G401.6 (cell line): ENCODE measurements around the gene PLPP2.

ENCODE experiments used
- FAIRE-seq: peaks from 2 replicates; lab custom pipeline; 2012; peaks lifted over from hg19 to GRCh38; lab: Jason Lieb, UNC

Gene PLPP2

DNA sequence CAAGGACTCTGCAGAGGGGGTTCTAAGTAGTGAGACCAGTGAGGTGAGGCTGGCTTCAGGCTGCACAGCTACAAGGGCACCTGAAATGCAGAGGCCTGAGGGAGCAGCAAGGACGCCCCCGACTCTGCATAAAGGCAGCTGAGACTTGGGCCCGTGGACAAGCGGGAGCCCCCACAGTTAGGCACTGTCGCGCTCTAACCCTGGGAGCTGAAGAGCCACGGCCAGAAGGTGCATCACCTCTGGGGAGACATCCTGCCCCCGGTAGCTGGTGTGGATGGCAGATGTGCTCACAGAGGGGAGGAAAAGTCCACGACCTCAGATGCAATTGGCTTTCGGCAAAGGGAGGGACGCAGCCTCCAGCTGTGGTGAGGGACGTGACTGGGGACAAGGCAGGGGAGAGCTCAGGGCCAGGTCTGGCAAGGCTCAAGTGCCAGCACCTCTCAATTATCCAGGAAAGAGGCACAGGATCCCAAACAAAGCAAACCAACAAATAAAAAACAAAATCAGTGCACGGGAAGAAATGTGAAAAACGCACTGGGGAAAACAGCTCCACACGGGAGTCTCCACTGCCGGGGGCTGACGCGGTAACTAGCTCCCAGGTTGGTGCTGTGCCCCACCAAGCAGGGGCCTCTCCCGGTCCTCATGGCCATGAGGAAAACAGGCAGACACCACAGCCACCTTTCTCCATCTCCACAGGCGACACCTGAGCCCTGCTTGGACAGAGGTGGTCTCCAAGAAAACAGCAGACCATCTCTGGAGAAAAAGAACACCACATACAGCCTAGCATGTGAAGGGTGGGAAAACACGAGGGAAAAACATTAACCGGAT lies 23.0 kb upstream of the PLPP2 start:
- FAIRE-seq, result no peak

DNA sequence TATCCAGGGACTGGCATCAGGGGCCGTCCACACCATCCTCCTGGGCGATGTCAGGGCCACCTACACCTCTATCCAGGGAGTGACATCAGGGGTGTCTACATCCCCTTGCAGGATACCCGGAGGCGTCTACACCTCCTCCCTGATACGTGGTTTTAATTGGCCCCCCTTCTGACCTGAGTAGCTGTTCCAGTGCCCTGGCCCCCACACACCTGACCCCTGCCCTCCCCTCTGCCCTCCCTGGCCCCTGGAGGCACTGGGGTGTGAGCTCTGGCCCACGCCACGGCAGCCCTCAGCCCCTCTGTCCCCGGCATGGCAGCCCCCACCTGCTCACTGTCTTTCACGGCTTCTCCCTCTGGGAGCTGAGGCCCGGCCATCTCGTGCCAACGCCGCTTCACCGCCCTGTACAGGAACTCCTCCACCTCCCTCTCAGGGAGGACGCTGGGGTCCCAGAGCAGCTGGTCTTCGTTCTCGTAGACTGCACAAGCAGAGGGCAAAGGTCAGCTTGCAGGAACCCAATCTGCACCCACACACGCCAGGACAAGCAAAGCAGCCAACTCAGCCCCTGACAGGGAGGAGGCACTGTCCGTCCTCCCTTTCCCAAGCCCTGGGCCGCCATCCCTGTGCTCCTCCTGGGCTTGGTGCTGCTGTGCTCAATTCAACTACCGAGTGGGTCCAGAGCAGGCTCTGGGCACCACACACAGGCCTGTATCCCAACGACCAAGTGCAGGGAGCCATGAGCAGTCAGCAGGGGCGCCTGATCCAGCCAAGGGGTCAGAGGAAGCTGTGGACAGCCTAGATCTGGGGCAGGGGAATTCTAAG lies 22.2 kb upstream of the PLPP2 start:
- no peak for FAIRE-seq

DNA sequence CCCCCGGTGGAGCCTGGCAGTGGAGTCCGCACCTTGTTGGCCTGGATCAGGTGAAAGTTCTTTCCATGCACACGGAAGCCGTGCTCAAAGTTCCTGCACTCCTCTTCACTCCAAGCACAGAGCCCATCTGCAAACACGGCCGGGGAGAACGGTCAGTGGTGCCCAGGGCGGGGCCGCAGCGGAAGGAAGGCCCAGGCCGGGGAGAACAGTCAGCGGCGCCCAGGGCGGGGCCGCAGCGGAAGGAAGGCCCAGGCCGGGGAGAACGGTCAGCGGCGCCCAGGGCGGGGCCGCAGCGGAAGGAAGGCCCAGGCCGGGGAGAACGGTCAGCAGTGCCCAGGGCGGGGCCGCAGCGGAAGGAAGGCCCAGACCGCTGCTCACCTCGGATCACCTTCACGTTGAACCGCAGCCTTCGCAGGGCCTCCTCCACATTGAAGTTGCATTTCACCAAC lies 20.6 kb upstream of the PLPP2 start:
- FAIRE-seq, result no peak

DNA sequence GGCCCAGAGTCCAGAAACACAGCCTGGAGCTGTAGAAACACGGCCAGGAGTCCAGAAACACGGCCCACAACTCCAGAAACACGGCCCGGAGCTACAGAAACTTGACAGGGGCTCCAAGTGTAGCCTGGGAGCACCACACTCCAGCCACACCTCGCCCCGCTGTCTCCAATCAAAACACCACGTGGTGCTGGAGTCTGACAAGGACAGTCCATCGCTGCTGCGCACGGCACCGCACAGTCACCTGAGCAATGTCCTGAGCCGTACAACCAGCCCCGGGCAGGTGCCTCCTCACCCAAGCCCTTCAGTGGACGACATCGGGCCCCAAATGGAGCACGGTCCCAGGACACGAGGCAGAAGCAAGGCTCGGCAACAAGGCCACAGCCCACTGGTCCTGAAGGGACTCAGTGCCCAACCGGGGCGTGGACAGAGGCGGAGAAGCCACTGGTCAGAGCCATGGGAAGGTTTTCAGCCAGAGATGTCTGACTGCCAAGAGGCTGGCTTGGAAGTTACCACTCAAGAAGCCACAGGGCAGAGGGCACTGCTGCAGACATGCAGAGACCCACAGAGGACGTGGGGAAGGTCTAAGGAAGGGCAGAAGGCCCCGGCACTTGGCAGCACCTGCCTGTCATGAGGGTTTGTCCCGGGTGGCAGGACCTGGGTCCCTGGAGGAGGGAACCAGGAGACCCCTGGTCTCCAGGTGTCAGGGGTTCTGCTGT lies 19.7 kb upstream of the PLPP2 start:
- no peak for FAIRE-seq

DNA sequence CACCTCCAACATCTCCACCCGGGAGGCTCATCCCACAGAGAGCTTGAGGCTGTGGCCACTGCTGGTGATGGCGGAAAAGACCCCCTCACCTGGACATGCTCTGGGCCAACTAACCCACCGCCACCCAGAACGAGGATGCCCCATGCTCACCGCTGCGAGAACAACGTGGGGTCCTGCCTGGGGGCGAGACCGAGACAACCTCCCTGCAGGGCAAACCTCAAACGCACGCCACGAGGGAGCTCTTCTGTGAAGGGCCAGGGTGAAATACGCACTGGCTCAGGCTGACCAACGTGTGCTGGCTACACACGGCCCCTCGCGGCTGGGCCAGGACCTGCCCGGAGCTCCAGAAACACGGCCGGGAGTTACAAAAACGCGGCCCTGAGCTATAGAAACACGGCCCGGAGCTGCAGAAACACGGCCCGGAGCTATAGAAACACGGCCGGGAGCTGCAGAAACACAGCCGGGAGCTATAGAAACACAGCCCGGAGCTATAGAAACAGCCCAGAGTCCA lies 19.0 kb upstream of the PLPP2 start:
- no peak for FAIRE-seq

DNA sequence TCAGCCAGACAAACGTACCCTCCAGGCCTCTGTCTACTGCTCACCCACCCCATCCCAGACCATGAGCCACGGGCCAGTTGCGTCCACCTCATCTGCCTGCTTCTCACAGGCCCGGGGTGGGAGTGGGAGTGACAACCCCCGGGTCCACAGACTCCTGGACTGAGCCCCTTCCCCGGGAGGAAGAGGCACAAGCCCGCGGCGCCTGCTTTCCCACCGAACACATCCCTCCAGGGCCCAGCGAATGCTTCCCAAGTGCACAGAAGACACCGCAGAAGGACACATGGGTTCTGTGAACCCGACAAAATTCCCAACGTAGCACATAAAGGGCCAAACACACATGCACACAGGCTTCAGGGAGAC lies 18.0 kb upstream of the PLPP2 start:
- no peak for FAIRE-seq

DNA sequence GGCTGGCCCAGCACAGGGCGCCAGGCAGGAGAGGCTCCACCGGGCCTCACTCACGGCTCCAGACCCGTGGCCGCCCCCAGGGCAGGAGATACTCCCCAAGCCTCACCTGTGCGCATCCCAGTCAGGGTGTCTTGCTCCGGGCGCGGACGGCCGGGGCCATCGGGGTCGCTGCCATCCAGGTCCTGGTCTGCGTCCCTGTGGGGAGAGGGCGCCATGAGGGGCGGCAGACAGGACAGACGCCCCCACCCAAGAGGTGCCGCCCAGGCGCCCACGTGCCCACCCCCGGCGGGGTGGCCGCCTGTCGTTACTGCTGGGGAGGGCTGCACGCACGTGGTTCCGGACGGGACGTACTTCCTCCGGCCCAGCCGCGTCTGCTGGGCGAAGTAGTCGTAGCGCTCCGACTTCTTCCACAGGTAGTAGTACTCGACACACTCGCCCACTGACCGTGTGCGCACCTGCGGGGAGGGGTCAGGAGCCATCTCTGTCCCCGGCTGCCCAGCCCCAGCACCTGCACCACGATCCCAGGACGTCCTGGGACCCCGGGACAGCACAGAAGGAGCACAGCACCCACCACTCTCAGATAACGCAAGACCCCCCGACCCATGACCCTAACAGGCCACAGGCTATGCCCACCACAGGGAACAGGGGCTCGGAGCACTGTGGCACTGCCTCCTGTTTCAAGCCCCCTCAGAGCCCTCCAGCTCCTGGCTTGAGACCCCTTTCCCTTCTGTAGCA lies 17.4 kb upstream of the PLPP2 start:
- no peak for FAIRE-seq

DNA sequence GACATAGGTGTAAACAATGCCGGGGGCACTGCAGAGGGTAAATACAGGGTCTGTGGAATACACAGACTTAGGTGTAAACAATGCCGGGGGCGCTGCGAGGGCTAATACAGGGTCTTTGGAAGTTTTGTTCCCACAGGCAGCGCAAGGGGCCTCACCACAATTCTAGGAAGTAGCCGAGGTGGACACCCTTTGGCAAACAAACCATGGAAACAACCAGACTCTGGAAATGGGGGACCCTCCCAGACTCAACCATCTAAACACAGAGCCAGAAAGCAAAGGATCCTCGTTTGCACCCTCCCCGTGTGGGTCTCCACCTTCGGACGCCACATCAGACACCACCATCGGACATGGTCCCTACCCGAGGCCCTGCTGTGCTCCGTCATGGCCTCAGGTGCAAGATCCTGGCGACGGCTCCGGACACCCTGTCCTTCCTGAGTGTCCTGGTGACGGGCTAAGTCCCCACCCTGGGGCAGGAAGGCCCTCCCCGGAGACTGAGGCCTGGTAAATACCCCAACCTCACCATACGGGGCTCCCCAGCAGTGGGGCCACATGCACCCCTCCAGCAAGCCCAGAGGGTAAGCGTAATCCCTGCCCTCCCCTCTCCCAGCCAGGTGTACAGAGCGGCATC lies 16.7 kb upstream of the PLPP2 start:
- no peak for FAIRE-seq

DNA sequence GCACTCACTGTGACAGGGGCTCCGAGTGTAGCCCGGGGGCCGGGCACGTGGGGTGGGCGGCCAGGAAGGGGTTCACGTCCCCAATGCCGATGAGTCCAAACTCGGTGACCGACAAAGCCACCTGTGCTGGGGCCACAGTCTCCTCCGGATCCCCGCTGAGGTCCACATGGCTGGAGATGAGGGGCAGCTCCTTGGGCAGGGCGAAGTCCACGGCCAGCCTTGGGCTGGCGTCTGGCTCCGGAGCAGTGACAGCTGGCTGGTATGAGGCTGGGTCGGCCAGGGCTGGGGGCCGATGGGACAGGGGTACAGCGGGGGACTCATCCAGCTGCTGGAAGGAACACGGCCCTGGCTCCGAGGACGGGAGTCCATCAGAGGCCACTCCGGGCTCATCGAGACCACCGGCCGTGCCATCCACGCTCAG lies 15.9 kb upstream of the PLPP2 start:
- no peak for FAIRE-seq

DNA sequence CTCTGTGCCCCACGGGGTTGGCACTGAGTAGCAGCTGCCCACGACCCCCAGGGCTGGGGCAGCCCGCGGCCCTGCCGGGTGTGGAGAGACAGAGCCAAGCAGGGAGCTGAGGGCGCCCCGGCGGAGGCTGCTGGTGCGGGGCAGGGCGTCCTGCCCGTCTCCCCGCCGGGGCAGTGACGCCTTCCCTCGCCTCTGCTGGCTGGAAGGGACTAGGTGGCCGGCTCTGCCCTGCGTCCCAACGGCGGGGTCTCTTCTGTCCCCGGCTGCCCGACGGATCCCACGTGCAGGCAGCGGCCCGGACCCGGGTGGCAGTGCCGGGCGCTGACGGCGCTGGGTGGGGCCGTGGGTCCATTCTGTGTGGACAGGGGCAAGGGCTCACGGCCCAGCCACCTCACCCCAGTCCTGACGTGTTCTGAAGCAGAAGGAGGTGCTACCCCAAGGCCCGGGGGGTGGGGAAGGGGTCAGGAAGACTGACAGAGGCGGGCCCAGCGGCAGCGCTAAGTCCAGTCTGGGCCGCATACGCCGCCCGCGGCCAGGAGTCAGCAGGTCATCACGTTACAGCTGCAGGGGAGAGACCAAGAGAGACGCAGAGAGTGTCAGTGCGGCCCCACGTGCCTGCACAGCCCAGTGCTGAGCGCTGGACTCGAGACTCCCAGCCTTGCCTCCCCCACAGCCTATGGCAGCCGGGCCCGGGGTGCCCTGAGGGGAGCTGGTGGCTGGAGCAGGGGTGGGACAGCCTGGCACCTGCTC lies 15.1 kb upstream of the PLPP2 start:
- no peak for FAIRE-seq

DNA sequence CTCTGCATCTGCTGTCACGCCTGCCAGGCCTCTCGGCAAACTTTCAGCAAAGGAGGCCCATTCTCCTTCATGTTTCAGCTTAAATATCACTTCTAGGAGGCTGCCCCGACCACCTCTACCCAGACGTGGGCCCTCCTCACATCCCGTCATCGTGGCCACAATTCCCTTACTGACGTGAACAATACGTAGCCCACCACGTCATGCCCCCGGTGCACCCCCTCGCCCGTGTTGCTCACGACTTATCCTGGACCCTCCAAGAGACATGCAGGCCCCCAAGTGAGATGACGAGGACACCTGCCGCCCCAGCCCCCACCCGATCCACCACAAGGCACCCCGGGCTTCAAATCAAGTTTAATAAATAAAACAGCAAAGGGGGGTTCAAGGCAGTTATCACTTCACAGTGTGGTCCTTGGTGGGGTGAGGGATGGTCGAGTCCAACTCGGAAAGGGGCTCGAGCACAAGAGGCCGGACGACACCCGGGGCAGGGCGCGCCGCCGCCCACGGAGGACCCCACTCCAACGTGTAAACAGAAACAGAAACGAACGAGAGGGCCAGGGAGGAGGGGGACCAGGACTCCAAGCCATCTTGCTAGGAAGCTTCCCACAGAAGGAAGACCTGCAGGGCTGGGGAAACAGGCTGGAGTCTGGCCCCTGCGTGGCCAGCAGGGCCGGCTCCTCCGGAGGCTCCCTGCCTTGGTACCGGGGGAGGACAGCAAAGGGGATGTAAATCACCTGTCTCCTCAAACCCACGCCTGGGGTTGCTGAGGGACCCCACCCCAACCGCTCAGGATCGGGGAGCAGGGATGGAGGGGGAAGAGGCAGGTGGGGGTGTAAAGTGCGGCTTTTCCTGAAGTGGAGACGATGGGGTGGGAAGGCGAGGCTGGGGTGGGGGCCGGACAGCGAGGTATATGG lies 14.3 kb upstream of the PLPP2 start:
- FAIRE-seq, result no peak

DNA sequence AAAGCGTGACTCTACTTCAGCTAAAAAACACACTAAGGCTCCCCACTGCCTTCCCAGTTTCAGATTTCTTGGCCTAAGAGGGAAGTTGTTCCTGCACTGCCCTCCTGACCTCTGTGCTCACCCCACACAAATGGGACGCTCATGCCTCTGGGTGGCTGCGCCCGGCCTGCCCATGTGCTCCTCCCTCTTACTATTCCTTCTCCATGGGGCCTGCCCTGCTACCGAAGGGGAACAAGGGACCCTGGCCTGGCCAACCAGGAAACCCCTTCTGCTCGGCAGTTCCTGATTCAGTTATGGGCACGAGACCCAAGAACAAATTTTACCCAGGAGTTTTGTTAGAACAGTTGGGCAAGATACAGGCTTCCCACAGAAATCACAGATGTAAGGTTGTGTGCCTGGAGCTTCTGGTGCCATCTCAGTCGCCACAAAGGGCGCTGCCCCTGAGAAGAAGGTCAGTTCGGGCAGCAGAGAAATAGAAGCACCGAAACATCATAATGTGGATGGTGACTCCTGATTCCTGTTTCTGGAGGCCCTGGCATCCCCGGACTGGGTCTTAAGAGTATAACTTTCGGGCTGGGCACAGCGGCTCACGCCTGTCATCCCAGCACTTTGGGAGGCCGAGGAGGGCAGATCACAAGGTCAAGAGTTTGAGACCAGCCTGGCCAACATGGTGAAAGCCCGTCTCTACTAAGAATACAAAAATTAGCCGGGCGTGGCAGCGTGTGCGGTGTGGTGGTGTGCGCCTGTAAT lies 5.4 kb upstream of the PLPP2 start:
- no peak for FAIRE-seq

DNA sequence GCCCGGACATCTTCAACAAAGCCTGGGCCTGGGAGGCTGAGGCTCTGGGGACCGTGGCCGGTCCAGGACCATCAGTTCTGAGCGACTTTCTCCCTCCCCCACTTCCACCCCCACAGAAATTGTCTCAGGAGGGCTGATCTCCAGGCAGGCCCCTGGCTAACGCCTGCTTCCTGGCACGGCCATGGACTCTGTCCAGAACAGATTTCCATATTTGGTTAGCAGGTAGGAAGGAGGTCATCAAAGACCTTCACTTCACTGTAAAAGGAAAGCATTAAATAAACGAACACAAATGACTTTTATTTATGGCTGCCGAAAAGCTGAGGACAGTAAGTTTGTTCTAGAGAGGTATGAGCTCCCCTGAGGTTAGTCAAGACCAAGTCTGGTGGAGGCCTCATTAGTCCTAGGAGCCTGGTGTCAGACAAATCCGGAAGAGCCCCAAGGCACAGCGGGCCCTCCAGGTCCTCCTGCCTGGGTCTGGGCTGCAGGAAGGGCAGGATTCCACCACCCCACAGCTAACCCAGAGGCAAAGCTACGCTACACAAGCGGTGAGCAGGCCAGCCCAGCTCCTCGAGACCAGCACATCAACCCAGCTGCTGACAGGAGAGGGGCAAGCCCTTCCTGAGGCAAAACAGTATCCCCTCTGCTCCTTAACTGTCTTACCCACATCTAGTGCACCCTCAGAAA lies 4.6 kb upstream of the PLPP2 start:
- no peak for FAIRE-seq

DNA sequence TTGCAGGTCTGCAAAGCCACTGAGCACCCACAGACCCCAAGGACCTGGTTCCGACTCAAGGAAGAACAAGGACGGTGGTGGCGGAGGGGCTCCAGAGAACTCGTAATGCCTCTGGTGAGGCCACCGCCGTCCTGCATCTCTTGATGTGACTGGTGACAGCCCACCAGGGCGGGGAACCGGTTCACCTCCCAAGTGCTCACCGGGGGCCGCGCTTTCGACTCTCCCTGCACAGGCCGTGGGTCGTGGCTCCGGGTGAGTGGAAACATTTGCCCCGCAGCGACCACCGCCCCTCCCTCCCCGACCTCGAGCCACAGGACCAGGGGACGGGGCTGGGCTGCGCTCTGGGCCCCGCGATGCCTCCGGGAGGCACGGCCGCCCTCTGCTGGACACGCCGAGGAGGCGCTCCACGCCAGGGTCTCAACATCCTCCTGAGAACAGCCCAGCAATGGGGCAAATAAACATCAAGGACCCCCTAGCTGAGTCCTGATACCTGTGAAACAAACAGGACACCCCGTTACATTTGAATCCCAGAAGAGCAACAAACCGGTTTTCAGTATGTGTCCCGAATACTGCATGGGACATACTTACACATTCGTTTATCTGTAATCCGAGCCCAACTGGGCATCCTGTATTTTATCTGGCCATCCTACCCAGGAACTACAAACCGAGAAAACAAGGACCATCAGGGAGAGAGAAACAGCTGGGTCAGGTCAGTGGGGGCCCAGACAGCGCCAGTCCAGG lies 3.9 kb upstream of the PLPP2 start:
- FAIRE-seq, result no peak

DNA sequence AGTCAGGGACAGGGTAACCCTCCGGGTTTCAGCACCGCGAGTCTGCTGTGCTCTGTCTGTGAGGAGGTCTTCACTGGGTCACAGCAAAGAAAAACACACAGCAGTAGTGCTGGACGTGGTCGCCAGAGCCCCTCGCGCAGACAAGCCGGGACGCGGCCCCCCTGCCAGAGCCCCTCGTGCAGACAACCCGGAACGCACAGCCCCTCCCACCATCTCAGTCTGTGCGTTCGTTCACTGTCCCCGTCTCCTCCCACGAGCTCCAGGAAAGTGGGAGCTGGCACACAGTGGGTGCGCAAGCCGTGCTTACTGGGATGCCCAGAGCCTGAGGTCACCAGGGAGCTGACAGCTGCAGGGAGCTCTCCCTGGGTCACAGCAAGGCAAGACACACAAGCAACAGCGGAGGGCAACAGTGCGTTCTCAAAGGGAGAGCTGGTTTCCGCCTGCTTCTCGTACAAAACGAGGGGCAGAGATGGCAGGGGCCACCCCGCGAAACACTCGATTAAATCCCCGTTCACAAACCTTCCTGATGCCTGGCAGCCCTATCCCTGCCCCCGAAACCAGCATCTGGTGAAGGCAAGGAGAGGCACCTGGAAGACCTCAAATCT lies 3.2 kb upstream of the PLPP2 start:
- FAIRE-seq, result no peak

DNA sequence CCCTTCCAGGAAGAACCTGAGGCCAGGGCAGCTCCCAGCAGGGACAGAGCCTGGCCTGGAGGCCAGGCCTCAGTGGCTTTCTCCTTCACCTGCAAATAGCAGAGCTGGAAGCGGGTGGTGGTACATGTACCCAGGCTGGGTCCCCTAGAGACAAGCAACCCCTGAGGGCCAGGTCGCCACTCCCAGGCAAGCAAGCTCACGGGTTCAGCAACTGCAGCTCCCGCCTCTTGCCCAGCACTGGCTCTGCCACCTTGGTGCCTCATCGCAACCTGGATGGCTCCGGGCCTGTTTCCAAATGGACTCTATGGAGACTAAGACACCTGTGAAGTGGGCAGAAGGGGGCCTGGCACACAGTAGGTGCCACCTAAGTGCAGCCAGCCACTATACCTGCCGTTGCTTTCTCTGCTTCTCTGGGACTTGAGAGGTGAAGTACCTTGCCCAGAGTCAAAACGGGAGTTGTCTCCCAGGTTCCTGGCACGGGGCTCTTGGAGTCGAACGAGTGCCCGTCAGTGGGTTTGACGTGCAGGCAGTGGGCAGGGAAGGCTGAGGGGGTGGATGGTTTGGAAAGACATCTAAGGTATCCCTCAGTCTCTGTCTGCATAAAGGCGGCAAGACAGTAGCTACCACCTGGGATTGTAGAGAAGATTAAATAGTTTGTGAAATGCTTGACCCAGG lies 2.4 kb upstream of the PLPP2 start:
- FAIRE-seq, result no peak

DNA sequence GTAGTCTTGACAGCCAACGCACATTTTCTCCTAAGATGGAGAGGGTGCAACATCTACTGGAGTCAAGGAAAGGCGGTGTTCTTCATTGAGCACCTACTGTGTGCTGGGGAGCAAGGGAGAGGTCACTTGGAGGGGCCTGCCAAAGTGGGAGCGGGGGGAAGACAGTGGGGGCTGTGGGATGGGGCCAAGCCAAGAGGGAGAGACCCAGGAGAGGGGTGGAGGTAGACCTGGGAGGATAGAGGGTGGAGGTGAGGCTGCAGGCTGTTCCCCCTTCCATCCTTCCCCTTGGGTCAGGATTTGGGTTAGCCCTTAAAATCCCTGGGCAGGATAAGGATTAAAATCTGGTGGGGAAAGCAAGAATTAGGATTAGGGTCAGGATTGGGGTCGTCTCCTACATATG lies 1.7 kb upstream of the PLPP2 start:
- FAIRE-seq, result no peak
